ENCODE results near the gene GGT1.
A peak's percentile ranks its signal among the peaks of the same experiment; 100 is the strongest.

Gene GGT1

GRCh38 chr22:24578355-24579257, 24.4 kb upstream of the GGT1 start:
- TF ChIP-seq CTCF (IDR thresholded peaks at IDR 0.05; ENCODE audit: insufficient read depth, low read depth, low read length, missing control alignments): no peak
- H3K4me3 ChIP-seq (ENCODE audit: low read length): no peak overlapping the region
- peak; percentile 98 for DNase-seq (ENCODE audit: low read depth)

GRCh38 chr22:24579258-24579601, 23.8 kb upstream of the GGT1 start:
- no peak overlapping the region for H3K4me3 ChIP-seq (ENCODE audit: low read length)
- DNase-seq (ENCODE audit: low read depth): no peak
- no peak for TF ChIP-seq CTCF (IDR thresholded peaks at IDR 0.05; ENCODE audit: insufficient read depth, low read depth, low read length, missing control alignments)

- TF ChIP-seq CTCF (IDR thresholded peaks at IDR 0.05; ENCODE audit: insufficient read depth, low read depth, low read length, missing control alignments): no peak
- peak; percentile 92 for DNase-seq (ENCODE audit: low read depth)
- H3K4me3 ChIP-seq (ENCODE audit: low read length): no peak overlapping the region
Measured at GRCh38 chr22:24580276-24580675, 22.7 kb upstream of the GGT1 start.

- H3K4me3 ChIP-seq (ENCODE audit: low read length): no peak overlapping the region
- no peak for TF ChIP-seq CTCF (IDR thresholded peaks at IDR 0.05; ENCODE audit: insufficient read depth, low read depth, low read length, missing control alignments)
- no peak for DNase-seq (ENCODE audit: low read depth)
Measured at GRCh38 chr22:24582056-24582814, 20.8 kb upstream of the GGT1 start.

- H3K4me3 ChIP-seq (ENCODE audit: low read length): no peak overlapping the region
- TF ChIP-seq CTCF (IDR thresholded peaks at IDR 0.05; ENCODE audit: insufficient read depth, low read depth, low read length, missing control alignments): no peak
- DNase-seq (ENCODE audit: low read depth): peak; percentile 36
Measured at GRCh38 chr22:24583221-24584165, 19.5 kb upstream of the GGT1 start.

- H3K4me3 ChIP-seq (ENCODE audit: low read length): no peak overlapping the region
- no peak for TF ChIP-seq CTCF (IDR thresholded peaks at IDR 0.05; ENCODE audit: insufficient read depth, low read depth, low read length, missing control alignments)
- DNase-seq (ENCODE audit: low read depth): no peak
Measured at GRCh38 chr22:24584166-24584790, 18.7 kb upstream of the GGT1 start.

All from epithelial cell of esophagus (primary cell).